Astrocyte of the cerebellum (primary cell): ENCODE results near the gene PPARD.

Source experiments
- DNase-seq: peaks from one replicate; pipeline ENCODE4 v3.0.0-alpha.2; 2011; ENCODE audit warnings: low read depth
- H3K4me3 ChIP-seq: 2 replicates; pipeline ENCODE4 v1.5.1; 2011; ENCODE audit warnings: mild to moderate bottlenecking, low read depth, low read length, moderate library complexity
- CTCF ChIP-seq: IDR thresholded peaks from 2 replicates; pipeline ENCODE4 v1.5.1; 2012; ENCODE audit warnings: low read length, low read depth, moderate library complexity, mild to moderate bottlenecking; ENCODE audit errors: missing control alignments
- in situ Hi-C: cut with HindIII; loops from 2 replicates; pipeline ENCODE4 v1.10.0; 2017; ENCODE audit warnings: low sequenced_read_pairs

Gene PPARD

GRCh38 chr6:35474942-35475570, 132.7 kb downstream of the PPARD start:
- TF ChIP-seq CTCF = no peak
- H3K4me3 ChIP-seq = no peak overlapping the region
- in situ Hi-C loops = no loop called here

GRCh38 chr6:35475573-35475972, 133.2 kb downstream of the PPARD start:
- TF ChIP-seq CTCF = no peak
- DNase-seq = no peak
- in situ Hi-C loops = no loop called here
- no peak overlapping the region for H3K4me3 ChIP-seq

More at GRCh38 chr6:35474942-35475570, 132.7 kb downstream of the PPARD start:
- no peak for DNase-seq

GRCh38 chr6:35476004-35476403, 133.6 kb downstream of the PPARD start:
- DNase-seq = no peak
- no peak overlapping the region for H3K4me3 ChIP-seq
- no peak for TF ChIP-seq CTCF
- in situ Hi-C loops = no loop called here

- DNase-seq = no peak
- TF ChIP-seq CTCF = no peak
- in situ Hi-C loops = no loop called here
- H3K4me3 ChIP-seq = no peak overlapping the region
Observed at GRCh38 chr6:35477028-35477427, 134.7 kb downstream of the PPARD start.
